Lung (tissue), 12 donors: ENCODE results near the gene ST3GAL3. TPM values are rescaled to one million over a fixed set of nuclear protein-coding genes. Genes with fewer than 3 reads are reported as not detected.

Experiments used
- ATAC-seq: fragments of 200-7000 bp; cut with Tn5 transposase; one replicate; pipeline ENCODE4 v1.9.1; 2020; ENCODE audit warnings: moderate number of reproducible peaks; ENCODE audit not compliant: insufficient read depth, low FRiP score
- DNase-seq, 3 donors: peaks; one replicate each; pipeline ENCODE4 v3.0.0-alpha.2; 2013 to 2017
- H3K27ac ChIP-seq, 2 donors: one replicate each; pipeline ENCODE4 v1.5.1; 2013; ENCODE audit warnings: mild to moderate bottlenecking in 2 of 2, moderate library complexity in 2 of 2, control low read depth in 1 of 2, inconsistent platforms in 1 of 2, low read depth in 1 of 2, low read length in 1 of 2
- H3K27me3 ChIP-seq, 3 donors: one replicate each; pipeline ENCODE4 v1.5.1; 2013; ENCODE audit warnings: low read length in 2 of 3; ENCODE audit not compliant: control insufficient read depth in 3 of 3, insufficient read depth in 3 of 3
- H3K36me3 ChIP-seq, 4 donors: one replicate each; pipeline ENCODE4 v1.5.1; 2013; ENCODE audit warnings: low read length in 4 of 4, mild to moderate bottlenecking in 1 of 4, moderate library complexity in 1 of 4; ENCODE audit not compliant: control insufficient read depth in 4 of 4, insufficient read depth in 4 of 4
- H3K4me1 ChIP-seq, 5 donors: one replicate each; pipeline ENCODE4 v1.5.1; 2013; ENCODE audit warnings: low read length in 5 of 5, mild to moderate bottlenecking in 2 of 5, moderate library complexity in 1 of 5; ENCODE audit not compliant: control insufficient read depth in 5 of 5, insufficient read depth in 5 of 5
- H3K4me3 ChIP-seq: one replicate; pipeline ENCODE4 v1.5.1; 2013; ENCODE audit warnings: mild to moderate bottlenecking, control low read depth, moderate library complexity
- H3K9ac ChIP-seq, 2 donors: one replicate each; pipeline ENCODE4 v1.5.1; 2013; ENCODE audit warnings: low read length in 2 of 2, control low read depth in 1 of 2; ENCODE audit not compliant: insufficient read depth in 1 of 2
- H3K9me3 ChIP-seq, 4 donors: one replicate each; pipeline ENCODE4 v1.5.1; 2013; ENCODE audit warnings: low read length in 3 of 4, mild to moderate bottlenecking in 1 of 4, moderate library complexity in 1 of 4; ENCODE audit not compliant: control insufficient read depth in 4 of 4, insufficient read depth in 3 of 4
- WGBS, 2 donors: extraction: QIAGEN DNeasy Blood & Tissue Kit; methylation state at CpG; one replicate each; pipeline ENCODE4 v1.1.7; 2013; 5-methylcytosine and 5-hydroxymethylcytosine counted together
- polyA plus RNA-seq, 2 donors: library from polyadenylated mRNA; stranded (reverse); fragments of 200-250 nt; gene quantifications; one replicate each; pipeline ENCODE4 v1.2.1, GENCODE V29; 2013
- total RNA-seq, 2 donors: library from RNA; depleted of rRNA in 1 of 2; stranded (reverse); fragments of >200 nt in 1 of 2; gene quantifications; one replicate each; pipeline ENCODE4 v1.2.1, GENCODE V29; 2014 to 2021
- TF ChIP-seq, protein P1 (sequence below): IDR thresholded peaks from 2 replicates; pipeline ENCODE4 v1.5.1; 2012; ENCODE audit warnings: mild to moderate bottlenecking; ENCODE audit errors: control extremely low read depth, extremely low read depth
- donor health status: control.
- donor health status: control.
- donor health status: Bipolar disorder and iron deficiency.
- donor health status: healthy.
- donor health status: DM: yes; HTN: yes; CAD: no.

The ST3GAL3 gene
- total and polyA plus RNA-seq, 4 donors = 8.4 to 28.0 (median 17.1) TPM

DNA sequence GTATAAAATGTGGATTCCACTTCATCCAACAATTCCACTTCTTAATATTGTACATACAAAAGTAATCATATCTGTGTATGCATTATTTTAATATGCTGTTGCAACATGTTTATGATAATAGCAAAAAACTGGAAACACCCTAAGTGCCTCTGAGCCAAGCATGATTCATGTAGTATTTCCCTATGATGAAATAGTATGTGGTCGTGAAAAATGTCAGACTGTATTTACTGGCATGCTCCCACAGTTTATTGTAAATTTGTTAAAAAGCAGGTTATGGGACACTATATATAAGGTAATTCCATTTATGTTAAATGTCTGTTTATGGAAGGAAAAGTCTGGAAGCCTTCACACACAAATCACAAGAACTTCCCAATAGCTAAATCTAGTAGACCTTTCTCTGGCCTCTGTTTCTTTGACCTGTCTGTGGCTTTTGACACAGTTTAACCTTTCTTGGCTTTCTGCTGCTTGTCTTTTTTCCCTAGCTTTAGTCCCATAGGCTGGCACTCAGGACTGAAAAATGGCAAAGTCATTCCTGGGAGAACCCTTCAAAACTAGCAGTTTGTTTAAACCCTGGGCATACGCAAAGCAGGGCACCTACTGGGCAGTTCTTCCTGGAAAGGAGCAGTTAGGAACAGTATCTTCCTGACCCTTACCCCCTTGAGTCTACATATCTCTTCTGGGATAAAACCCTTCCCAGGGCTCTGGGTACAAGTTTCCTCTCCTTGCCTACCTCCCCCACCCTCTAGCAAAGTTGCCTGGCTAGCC is 160.8 kb downstream of the ST3GAL3 start:
- H3K9me3 ChIP-seq = no peaks in the 10 kb centered on the region
- TF ChIP-seq, protein P1, sequence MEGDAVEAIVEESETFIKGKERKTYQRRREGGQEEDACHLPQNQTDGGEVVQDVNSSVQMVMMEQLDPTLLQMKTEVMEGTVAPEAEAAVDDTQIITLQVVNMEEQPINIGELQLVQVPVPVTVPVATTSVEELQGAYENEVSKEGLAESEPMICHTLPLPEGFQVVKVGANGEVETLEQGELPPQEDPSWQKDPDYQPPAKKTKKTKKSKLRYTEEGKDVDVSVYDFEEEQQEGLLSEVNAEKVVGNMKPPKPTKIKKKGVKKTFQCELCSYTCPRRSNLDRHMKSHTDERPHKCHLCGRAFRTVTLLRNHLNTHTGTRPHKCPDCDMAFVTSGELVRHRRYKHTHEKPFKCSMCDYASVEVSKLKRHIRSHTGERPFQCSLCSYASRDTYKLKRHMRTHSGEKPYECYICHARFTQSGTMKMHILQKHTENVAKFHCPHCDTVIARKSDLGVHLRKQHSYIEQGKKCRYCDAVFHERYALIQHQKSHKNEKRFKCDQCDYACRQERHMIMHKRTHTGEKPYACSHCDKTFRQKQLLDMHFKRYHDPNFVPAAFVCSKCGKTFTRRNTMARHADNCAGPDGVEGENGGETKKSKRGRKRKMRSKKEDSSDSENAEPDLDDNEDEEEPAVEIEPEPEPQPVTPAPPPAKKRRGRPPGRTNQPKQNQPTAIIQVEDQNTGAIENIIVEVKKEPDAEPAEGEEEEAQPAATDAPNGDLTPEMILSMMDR = no peak
- ATAC-seq (no peak), DNase-seq (peak in 2 of 3 donors; percentile 27 to 60)
- H3K4me1 ChIP-seq = peaks cover 3 to 24% (median 16%) of the 10 kb centered on the region in 5 donors
- no peaks in the 10 kb centered on the region for H3K27me3 ChIP-seq
- no peak overlapping the region for H3K4me3 ChIP-seq
- H3K27ac ChIP-seq = peak overlapping the region in 1 of 2 donors; percentile 70
- no peaks in the 10 kb centered on the region for H3K36me3 ChIP-seq
- 31 to 42% methylated on average over 2 of the region's 2 CpGs for WGBS, 2 donors
- no peak overlapping the region for H3K9ac ChIP-seq

DNA sequence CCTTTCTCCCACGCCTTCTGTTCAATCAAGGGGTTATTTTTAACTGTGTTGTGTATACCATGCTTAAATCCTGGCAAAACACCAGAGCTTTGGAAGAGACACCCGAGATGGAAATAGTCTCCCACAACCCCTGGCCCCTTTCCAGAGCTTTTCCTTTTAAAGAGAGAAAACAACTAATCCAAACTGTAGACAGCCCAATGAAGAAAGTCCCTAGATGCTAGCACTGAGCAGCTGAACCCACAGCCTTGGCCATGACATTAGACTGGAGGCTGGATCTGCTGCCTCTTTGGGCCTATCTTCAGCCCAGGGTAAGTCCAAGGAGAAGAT is 161.4 kb downstream of the ST3GAL3 start:
- Histone ChIP-seq H3K27me3 (no peaks in the 10 kb centered on the region), H3K9me3 (no peaks in the 10 kb centered on the region), H3K9ac (no peak overlapping the region), H3K27ac (peak overlapping the region in 1 of 2 donors; percentile 70), H3K4me1 (peaks cover 3 to 24% (median 16%) of the 10 kb centered on the region in 5 donors), H3K36me3 (no peaks in the 10 kb centered on the region), H3K4me3 (no peak overlapping the region)
- TF ChIP-seq, protein P1 = no peak
- 36 to 57% methylated on average over 2 of the region's 2 CpGs for WGBS, 2 donors
- DNase-seq (peak; percentile 76 to 96 (median 96)), ATAC-seq (no peak)

DNA sequence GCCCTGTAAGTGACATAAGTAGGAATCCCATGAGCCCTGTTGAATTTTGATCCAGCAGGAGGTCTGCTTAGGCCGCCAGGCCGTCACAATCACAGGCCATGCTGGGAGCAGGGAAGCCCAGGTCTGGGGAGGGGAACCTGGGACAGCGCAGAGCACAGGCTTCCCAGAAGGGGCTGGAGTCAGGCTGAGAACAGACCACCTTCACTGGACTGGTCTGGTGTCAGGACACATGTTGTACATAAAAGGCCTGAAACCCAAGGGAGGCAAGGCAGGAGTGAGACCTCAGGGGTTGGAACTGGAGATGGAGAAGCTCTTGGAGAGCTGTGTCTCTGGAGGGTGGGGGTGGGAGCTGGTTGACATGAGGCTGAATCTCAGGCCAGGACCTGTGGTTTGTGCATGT is 163.0 kb downstream of the ST3GAL3 start:
- ATAC-seq = no peak
- Histone ChIP-seq H3K27me3 (no peaks in the 10 kb centered on the region), H3K36me3 (no peaks in the 10 kb centered on the region), H3K4me3 (no peak overlapping the region), H3K9me3 (no peaks in the 10 kb centered on the region), H3K9ac (no peak overlapping the region), H3K4me1 (peaks cover 3 to 24% (median 16%) of the 10 kb centered on the region in 5 donors), H3K27ac (no peak overlapping the region)
- 96 to 97% methylated on average over 3 of the region's 3 CpGs for WGBS, 2 donors
- DNase-seq = no peak
- TF ChIP-seq, protein P1 = no peak
